Astrocyte of the cerebellum (primary cell): ENCODE measurements around the gene LRRTM4.
A peak's percentile ranks its signal among the peaks of the same experiment; 100 is the strongest.

ENCODE experiments used
- DNase-seq: peaks from one replicate; pipeline ENCODE4 v3.0.0-alpha.2; 2011; ENCODE audit warnings: low read depth
- H3K4me3 ChIP-seq: 2 replicates; pipeline ENCODE4 v1.5.1; 2011; ENCODE audit warnings: mild to moderate bottlenecking, low read depth, low read length, moderate library complexity
- CTCF ChIP-seq: IDR thresholded peaks from 2 replicates; pipeline ENCODE4 v1.5.1; 2012; ENCODE audit warnings: low read length, low read depth, moderate library complexity, mild to moderate bottlenecking; ENCODE audit errors: missing control alignments
- in situ Hi-C: cut with HindIII; loops from 2 replicates; pipeline ENCODE4 v1.10.0; 2017; ENCODE audit warnings: low sequenced_read_pairs

Gene LRRTM4

GRCh38 chr2:76958749-76959148, 563.4 kb downstream of the LRRTM4 start:
- peak; percentile 9 for DNase-seq
- in situ Hi-C loops, result no loop called here
- no peak for TF ChIP-seq CTCF
- H3K4me3 ChIP-seq, result no peak overlapping the region

- DNase-seq, result peak; percentile 53
Measured at GRCh38 chr2:76953733-76954347, 568.3 kb downstream of the LRRTM4 start.

GRCh38 chr2:76946631-76947145, 575.5 kb downstream of the LRRTM4 start:
- in situ Hi-C loops, result no loop called here
- DNase-seq, result no peak
- no peak for TF ChIP-seq CTCF
- H3K4me3 ChIP-seq, result no peak overlapping the region

More at GRCh38 chr2:76953733-76954347, 568.3 kb downstream of the LRRTM4 start:
- no peak overlapping the region for H3K4me3 ChIP-seq
- in situ Hi-C loops, result no loop called here
- peak; percentile 89 for TF ChIP-seq CTCF

- DNase-seq, result no peak
- in situ Hi-C loops, result no loop called here
- H3K4me3 ChIP-seq, result no peak overlapping the region
- no peak for TF ChIP-seq CTCF
Measured at GRCh38 chr2:76940559-76940958, 581.6 kb downstream of the LRRTM4 start.

GRCh38 chr2:76938153-76938552, 584.0 kb downstream of the LRRTM4 start:
- no peak for DNase-seq
- in situ Hi-C loops, result no loop called here
- no peak for TF ChIP-seq CTCF
- no peak overlapping the region for H3K4me3 ChIP-seq

GRCh38 chr2:76932550-76932949, 589.6 kb downstream of the LRRTM4 start:
- no peak for TF ChIP-seq CTCF
- in situ Hi-C loops, result no loop called here
- no peak overlapping the region for H3K4me3 ChIP-seq
- DNase-seq, result no peak
